ENCODE data around the gene OR7A5. TPM values are rescaled to one million over a fixed set of nuclear protein-coding genes. Genes with fewer than 3 reads are reported as not detected.
"Not testable (repeated sequence)": the region's sequence is repeated elsewhere in the genome, so short reads cannot be mapped to it uniquely, and the experiment has no call there.

Gene OR7A5
- total RNA-seq, 1 donor from 2014 or later: not detected

DNA sequence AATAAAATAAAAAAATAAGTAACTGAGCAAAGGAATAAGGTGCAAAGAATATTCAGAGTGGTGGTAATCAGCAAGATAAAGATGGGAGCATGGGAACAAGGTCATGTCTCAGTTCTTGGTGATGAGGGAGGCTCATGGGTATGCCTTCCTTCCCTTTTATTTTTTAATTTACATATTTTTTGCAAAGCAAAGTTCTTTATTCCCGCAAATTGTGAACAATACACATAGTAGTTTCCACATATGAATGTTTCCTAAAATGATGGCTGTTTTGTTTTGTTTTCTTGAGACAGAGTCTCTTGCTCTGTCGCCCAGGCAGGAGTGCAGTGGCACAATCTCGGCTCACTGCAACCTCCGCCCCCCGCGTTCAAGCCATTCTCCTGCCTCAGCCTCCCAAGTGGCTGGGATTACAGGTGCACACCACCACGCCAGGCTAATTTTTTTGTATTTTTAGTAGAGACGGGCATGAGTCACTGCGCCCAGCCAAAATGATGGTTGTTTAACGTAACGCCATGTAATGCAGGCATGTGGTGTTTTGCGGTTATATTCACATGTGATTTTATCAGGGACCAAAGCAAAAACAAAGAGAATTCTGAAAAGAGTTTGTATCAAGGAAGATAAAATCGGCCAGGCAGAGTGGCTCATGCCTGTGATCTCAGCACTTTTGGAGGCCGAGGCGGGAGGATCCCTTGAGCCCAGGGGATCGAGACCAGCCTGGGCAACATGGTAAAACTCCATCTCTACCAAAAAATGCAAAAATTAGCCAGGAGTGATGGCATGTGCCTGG, 52.2 kb downstream of the OR7A5 start:
- H3K4me1 Mint-ChIP-seq: no peaks in the 10 kb centered on the region
- no peak overlapping the region for H3K4me3 Mint-ChIP-seq
- H3K27me3 Mint-ChIP-seq (ENCODE audit: low read depth): peaks cover 40% of the 10 kb centered on the region
- no peak overlapping the region for H3K27ac Mint-ChIP-seq (ENCODE audit: unreplicated experiment)
- no peaks in the 10 kb centered on the region for H3K9me3 Mint-ChIP-seq
- DNase-seq (ENCODE audit: low read depth, low spot score): no peak
- no peaks in the 10 kb centered on the region for H3K36me3 Mint-ChIP-seq (ENCODE audit: low read depth)
- TF ChIP-seq, protein P1, sequence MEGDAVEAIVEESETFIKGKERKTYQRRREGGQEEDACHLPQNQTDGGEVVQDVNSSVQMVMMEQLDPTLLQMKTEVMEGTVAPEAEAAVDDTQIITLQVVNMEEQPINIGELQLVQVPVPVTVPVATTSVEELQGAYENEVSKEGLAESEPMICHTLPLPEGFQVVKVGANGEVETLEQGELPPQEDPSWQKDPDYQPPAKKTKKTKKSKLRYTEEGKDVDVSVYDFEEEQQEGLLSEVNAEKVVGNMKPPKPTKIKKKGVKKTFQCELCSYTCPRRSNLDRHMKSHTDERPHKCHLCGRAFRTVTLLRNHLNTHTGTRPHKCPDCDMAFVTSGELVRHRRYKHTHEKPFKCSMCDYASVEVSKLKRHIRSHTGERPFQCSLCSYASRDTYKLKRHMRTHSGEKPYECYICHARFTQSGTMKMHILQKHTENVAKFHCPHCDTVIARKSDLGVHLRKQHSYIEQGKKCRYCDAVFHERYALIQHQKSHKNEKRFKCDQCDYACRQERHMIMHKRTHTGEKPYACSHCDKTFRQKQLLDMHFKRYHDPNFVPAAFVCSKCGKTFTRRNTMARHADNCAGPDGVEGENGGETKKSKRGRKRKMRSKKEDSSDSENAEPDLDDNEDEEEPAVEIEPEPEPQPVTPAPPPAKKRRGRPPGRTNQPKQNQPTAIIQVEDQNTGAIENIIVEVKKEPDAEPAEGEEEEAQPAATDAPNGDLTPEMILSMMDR (conservative IDR thresholded peaks at IDR 0.05): no peak

DNA sequence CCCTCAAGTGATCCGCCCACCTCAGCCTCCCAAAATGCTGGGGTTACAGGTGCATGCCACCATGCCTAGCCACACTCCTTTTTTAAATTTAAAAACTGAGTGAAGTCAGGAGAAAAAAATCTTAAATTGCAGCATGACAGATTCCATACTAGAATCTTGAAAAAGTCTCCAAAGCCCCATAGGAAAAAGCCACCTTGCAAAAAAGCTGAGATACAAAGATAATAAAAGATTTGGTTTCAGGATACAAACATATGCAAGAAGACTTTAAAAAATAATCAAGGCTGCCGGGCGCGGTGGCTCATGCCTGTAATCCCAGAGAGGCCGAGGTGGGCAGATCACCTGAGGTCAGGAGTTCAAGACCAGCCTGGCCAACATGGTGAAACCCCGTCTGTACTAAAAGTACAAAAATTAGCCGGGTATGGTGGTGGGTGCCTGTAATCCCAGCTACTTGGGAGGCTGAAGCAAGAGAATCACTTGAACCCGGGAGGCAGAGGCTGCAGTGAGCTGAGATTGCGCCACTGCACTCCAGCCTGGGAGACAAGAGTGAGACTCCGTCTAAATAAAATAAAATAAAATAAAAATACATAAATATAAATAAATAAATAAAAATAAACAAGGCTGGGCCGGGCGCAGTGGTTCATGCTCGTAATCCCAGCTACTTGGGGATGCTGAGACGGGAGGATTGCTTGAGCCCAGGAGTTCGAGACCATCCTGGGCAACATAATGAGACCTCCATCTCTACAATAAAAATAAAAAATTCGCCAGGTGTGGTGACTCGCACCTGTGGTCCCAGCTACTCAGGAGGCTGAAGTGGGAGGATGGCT, 53.1 kb downstream of the OR7A5 start:
- DNase-seq (ENCODE audit: low read depth, low spot score); H3K36me3 Mint-ChIP-seq (ENCODE audit: low read depth); H3K9me3 Mint-ChIP-seq; H3K4me1 Mint-ChIP-seq; H3K4me3 Mint-ChIP-seq; H3K27ac Mint-ChIP-seq (ENCODE audit: unreplicated experiment): not testable (repeated sequence)
- H3K27me3 Mint-ChIP-seq (ENCODE audit: low read depth): peaks cover 44% of the 10 kb centered on the region

DNA sequence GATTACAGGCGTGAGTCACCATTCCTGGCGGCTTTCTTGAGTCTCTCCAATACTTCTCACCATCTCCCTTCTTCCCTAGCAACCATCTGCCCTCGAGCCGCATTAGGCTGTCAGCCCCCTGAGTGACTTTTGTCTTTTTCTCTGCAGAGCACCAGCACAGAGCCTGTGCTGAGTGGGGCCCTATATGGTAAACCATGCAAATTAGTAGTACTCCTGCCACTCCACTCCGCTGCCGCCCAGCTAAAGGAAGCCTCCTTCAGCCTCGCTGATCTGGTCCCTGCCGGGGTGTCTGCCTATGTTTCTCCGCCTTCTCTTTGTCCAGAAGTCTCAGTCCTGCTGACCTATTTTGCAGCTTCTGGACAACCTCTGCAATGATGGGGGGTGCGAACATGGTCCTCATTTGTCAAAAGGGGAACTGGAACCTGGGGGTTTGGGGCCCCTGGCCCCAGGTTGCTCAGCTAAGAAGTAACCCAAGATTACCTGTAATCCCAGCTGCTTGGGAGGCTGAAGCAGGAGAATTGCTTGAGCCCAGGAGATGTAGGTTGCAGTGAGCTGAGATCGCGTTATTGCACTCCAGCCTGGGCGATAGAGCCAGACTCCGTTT, 54.3 kb downstream of the OR7A5 start:
- not testable (repeated sequence) for H3K9me3 Mint-ChIP-seq; H3K4me3 Mint-ChIP-seq; H3K4me1 Mint-ChIP-seq; H3K27ac Mint-ChIP-seq (ENCODE audit: unreplicated experiment); DNase-seq (ENCODE audit: low read depth, low spot score); H3K36me3 Mint-ChIP-seq (ENCODE audit: low read depth)
- peaks cover 52% of the 10 kb centered on the region for H3K27me3 Mint-ChIP-seq (ENCODE audit: low read depth)

DNA sequence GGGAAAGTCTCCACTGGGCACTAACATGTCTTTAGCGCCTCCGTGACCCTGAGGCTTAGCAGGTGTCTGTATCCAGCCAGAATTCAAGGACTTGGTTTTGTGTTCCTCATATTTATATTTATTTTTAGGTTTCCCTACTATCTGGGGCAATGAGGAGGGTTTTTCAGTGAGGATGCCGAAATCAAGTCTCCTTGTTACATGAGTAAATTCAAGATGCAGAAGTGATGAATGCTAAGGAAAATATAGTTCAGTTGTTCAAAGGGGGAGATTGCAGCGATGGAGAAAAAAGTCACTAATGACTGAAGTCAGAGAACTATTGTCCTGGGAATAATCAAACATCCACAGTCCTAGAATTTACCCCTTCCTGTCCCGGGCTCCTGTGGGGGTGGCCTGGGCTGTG, 55.8 kb downstream of the OR7A5 start:
- Mint-ChIP-seq H3K4me3 (no peak overlapping the region), H3K27me3 (ENCODE audit: low read depth) (peaks cover 54% of the 10 kb centered on the region), H3K9me3 (no peaks in the 10 kb centered on the region), H3K27ac (ENCODE audit: unreplicated experiment) (no peak overlapping the region), H3K36me3 (ENCODE audit: low read depth) (no peaks in the 10 kb centered on the region), H3K4me1 (no peaks in the 10 kb centered on the region)
- TF ChIP-seq, protein P1 (conservative IDR thresholded peaks at IDR 0.05): no peak
- DNase-seq (ENCODE audit: low read depth, low spot score): no peak

DNA sequence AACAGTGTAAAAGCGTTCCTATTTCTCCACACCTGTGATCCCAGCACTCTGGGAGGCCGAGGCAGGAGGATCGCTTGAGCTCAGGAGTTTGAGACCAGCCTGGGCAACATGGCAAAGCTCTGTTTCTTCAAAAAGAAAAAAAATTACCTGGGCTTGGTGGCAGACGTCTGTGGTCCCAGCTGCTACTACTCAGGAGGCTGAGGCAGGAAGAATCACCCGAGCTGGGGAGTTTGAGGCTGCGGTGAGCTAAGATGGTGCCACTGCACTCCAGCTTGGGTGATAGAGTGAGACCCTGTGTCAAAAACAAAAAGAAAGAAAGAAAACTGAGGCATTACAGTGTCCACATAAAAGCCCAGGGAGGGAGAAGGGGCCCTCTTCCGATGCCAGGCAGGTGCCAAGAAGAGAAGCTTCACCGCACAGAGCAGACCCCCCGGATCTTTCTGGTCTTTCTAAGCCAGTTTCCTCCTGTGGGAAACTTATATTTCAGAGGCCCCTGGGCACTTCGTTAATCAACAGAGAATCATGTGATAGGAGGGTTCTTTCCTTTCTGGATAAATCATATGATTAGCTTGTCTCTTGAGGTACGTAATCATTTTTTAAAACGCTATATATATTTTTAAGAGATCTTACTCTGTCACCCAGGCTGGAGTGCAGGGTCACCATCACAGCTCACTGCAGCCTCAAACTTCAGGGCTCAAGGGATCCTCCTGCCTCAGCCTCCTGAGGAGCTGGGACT, 56.7 kb downstream of the OR7A5 start, which contains the start of gene ADGRE2:
ADGRE2 (minus strand) TSS at position 451 of the 736 bp plus-strand sequence. CDS start 1,804 bp downstream, outside the sequence.
- not testable (repeated sequence) for H3K36me3 Mint-ChIP-seq (ENCODE audit: low read depth); H3K4me1 Mint-ChIP-seq; H3K27ac Mint-ChIP-seq (ENCODE audit: unreplicated experiment); H3K9me3 Mint-ChIP-seq; H3K4me3 Mint-ChIP-seq; DNase-seq (ENCODE audit: low read depth, low spot score)
- peaks cover 59% of the 10 kb centered on the region for H3K27me3 Mint-ChIP-seq (ENCODE audit: low read depth)

DNA sequence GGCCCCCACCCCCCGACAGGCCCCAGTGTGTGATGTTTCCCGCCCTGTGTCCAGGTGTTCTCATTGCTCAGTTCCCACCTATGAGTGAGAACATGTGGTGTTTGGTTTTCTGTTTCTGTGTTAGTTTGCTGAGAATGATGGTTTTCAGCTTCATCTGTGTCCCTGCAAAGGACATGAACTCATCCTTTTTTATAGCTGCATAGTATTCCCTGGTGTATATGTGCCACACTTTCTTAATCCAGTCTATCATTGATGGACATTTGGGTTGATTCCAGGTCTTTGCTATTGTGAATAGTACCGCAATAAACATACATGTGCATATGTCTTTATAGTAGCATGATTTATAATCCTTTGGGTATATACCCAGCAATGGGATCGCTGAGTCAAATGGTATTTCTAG, 57.3 kb downstream of the OR7A5 start:
- DNase-seq (ENCODE audit: low read depth, low spot score); H3K9me3 Mint-ChIP-seq; H3K4me3 Mint-ChIP-seq; H3K36me3 Mint-ChIP-seq (ENCODE audit: low read depth); H3K4me1 Mint-ChIP-seq; H3K27ac Mint-ChIP-seq (ENCODE audit: unreplicated experiment): not testable (repeated sequence)
- H3K27me3 Mint-ChIP-seq (ENCODE audit: low read depth): peaks cover 54% of the 10 kb centered on the region

Other genes with a start within 250 kb of the OR7A5 start
- gene ADGRE3, start 160.3 kb downstream of the OR7A5 start, total RNA-seq: not detected in 2 replicates
- gene ZNF333, start 145.1 kb downstream of the OR7A5 start, total RNA-seq: 21.0 and 27.8 TPM in 2 replicates
- not detected in 2 replicates for gene ADGRE2, start 56.6 kb downstream of the OR7A5 start, total RNA-seq
- gene OR7C1, start within 50 bp of the OR7A5 start, total RNA-seq: not detected in 2 replicates
- gene OR7A10, start 13.7 kb upstream of the OR7A5 start, total RNA-seq: not detected in 2 replicates
- not detected in 2 replicates for gene OR7A17, start 50.9 kb upstream of the OR7A5 start, total RNA-seq
- gene OR7C2, start 106.3 kb upstream of the OR7A5 start, total RNA-seq: not detected in 2 replicates
- 7.0 and 8.2 TPM in 2 replicates for gene SLC1A6, start 144.7 kb upstream of the OR7A5 start, total RNA-seq
- gene CASP14, start 214.3 kb upstream of the OR7A5 start, total RNA-seq: not detected in 2 replicates
- not detected in 2 replicates for gene OR1I1, start 247.0 kb upstream of the OR7A5 start, total RNA-seq

Measured in neural crest cell (in vitro differentiated cells).